C4-2B (cell line): ENCODE measurements around the gene CDKN2AIPNL.

ENCODE experiments used
- ZFX ChIP-seq: fragments of 450-650 bp; IDR thresholded peaks from 2 replicates; pipeline ENCODE4 v1.6.1; 2017
- TF ChIP-seq, protein P1 (sequence below): fragments of 450-650 bp; conservative IDR thresholded peaks from 2 replicates; pipeline ENCODE4 v1.5.1; 2017; ENCODE audit warnings: mild to moderate bottlenecking

DNA sequence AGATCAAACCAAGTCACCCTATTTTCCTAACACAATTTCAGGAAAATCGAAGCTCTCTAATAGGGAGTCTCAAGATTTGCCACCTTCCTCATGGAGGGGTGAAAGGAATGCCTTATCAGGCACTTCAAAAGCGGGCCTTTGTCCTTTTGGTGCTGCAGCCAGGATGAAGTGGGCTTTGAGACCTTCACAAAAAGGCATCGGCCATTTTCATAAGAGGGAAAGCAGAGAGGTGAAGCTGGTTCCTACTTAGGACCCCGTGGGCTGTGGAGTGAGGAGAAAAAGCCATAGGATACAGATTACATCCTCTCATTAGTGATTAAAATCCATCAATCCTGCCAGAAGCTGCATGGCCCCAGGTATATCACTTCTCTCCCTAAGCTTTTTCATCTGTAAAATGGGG is 859 bp downstream of the CDKN2AIPNL start:
- TF ChIP-seq, protein P1, sequence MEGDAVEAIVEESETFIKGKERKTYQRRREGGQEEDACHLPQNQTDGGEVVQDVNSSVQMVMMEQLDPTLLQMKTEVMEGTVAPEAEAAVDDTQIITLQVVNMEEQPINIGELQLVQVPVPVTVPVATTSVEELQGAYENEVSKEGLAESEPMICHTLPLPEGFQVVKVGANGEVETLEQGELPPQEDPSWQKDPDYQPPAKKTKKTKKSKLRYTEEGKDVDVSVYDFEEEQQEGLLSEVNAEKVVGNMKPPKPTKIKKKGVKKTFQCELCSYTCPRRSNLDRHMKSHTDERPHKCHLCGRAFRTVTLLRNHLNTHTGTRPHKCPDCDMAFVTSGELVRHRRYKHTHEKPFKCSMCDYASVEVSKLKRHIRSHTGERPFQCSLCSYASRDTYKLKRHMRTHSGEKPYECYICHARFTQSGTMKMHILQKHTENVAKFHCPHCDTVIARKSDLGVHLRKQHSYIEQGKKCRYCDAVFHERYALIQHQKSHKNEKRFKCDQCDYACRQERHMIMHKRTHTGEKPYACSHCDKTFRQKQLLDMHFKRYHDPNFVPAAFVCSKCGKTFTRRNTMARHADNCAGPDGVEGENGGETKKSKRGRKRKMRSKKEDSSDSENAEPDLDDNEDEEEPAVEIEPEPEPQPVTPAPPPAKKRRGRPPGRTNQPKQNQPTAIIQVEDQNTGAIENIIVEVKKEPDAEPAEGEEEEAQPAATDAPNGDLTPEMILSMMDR, result no peak
- TF ChIP-seq ZFX, result no peak
